ENCODE measurements around the gene SSBP2.
"Not testable (repeated sequence)": the region's sequence is repeated elsewhere in the genome, so short reads cannot be mapped to it uniquely, and the experiment has no call there.

The SSBP2 gene

DNA sequence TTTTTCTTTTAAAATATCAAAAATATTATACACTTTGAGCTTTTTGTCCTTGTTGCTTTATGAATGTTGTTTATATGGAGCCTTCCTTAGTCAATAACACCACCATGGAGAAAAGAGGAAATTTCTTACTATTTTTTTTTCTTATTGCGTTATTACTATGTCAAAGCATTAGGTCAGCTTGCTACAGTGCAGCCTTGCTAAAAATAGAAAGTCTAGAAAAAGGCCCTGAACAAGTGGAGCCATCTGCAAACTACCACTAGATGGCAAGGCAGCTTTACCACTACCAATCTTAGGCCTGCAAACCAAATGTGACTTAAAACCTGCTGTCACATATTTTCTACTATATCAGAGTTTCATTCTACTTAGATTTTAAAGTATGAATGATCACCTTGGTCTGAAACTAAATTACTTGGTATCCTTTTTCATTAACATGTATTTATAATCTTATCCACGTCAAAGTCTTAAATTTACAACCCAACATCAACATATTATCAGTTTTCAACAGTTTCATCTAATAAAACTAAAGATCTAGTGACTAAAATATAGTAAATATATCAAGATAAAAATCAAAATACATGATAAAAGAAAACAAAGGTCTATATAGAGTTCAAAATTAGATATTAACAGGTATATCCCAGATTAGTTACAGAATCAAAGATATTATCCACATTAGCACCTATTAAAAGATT lies 243.9 kb downstream of the SSBP2 start:
- peak; percentile 91 for DNase-seq (ENCODE audit: low read depth)

DNA sequence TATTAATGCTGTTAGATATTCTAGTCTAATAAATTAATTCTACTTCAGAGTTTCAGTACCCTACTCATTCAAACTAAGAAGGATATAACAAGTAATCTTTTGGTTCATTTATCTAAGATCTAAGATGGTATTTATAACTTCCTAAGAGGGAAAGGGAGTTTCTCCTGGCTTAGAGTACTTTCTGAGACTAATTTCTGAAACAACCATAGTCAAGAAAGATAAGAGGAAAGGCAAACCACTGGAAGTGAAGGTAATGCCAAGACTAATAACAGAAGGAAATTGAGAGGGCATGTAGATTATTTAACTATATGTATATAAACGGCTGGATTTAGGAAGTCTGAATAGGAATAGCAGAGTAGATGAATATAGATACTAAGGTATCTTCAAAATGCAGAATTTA lies 244.5 kb downstream of the SSBP2 start:
- DNase-seq (ENCODE audit: low read depth) = no peak
- H3K4me3 ChIP-seq (ENCODE audit: low read depth, low read length) = no peak overlapping the region
- TF ChIP-seq CTCF (IDR thresholded peaks at IDR 0.05; ENCODE audit: low read depth, low read length) (no peak), MAX (IDR thresholded peaks at IDR 0.05; ENCODE audit: low read depth, low read length) (no peak), POLR2A (IDR thresholded peaks at IDR 0.05; ENCODE audit: extremely low read depth, insufficient read length) (no peak), MYC (IDR thresholded peaks at IDR 0.05; ENCODE audit: low read depth, low read length) (no peak)

More for the DNA sequence above, 243.9 kb downstream of the SSBP2 start:
- H3K4me3 ChIP-seq (ENCODE audit: low read depth, low read length) = no peak overlapping the region
- TF ChIP-seq CTCF (IDR thresholded peaks at IDR 0.05; ENCODE audit: low read depth, low read length) = peak; percentile 79
- TF ChIP-seq MYC (IDR thresholded peaks at IDR 0.05; ENCODE audit: low read depth, low read length) = no peak

GRCh38 chr5:81505672-81506071 lies 245.2 kb downstream of the SSBP2 start:
- no peak for TF ChIP-seq MYC (IDR thresholded peaks at IDR 0.05; ENCODE audit: low read depth, low read length)
- no peak for DNase-seq (ENCODE audit: low read depth)
- no peak overlapping the region for H3K4me3 ChIP-seq (ENCODE audit: low read depth, low read length)

DNA sequence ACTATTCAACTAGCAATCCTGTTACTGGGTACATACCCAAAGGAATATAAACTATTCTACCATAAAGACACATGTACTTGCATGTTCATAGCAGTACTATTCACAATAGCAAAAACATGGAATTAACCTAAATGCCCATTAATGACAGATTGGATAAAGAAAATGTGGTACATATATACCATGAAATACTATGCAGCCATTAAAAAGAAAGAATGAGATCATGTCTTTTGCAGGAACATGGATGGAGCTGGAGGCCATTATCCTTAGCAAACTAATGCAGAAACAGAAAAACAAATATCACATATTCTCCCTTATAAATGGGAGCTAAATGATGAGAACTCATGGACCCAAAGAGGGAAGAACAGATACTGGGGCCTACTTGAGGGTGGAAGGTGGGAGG lies 247.3 kb downstream of the SSBP2 start:
- not testable (repeated sequence) for H3K4me3 ChIP-seq (ENCODE audit: low read depth, low read length); DNase-seq (ENCODE audit: low read depth)

DNA sequence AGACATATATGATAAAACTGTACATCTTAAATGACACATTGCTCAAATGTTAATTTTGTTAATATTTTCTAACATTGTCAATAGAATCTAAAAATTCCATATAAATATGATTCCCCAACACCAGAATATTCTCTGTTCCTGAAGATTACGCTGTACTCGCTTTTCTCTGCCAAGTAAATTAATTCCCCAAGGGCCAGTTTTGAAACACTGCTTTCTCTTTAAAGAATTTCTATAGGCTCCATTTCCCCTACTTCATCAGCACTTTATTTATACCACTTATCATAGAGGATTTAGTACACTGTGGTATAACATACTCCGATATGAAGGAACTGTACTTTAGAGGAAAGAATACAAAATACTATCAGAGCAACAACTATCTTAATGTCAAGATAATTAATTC lies 255.6 kb downstream of the SSBP2 start:
- TF ChIP-seq CTCF (IDR thresholded peaks at IDR 0.05; ENCODE audit: low read depth, low read length) (no peak), POLR2A (IDR thresholded peaks at IDR 0.05; ENCODE audit: extremely low read depth, insufficient read length) (no peak), MAX (IDR thresholded peaks at IDR 0.05; ENCODE audit: low read depth, low read length) (no peak), MYC (IDR thresholded peaks at IDR 0.05; ENCODE audit: low read depth, low read length) (no peak)
- H3K4me3 ChIP-seq (ENCODE audit: low read depth, low read length) = no peak overlapping the region
- DNase-seq (ENCODE audit: low read depth) = no peak

- no peak for TF ChIP-seq MYC (IDR thresholded peaks at IDR 0.05; ENCODE audit: low read depth, low read length)
- no peak overlapping the region for H3K4me3 ChIP-seq (ENCODE audit: low read depth, low read length)
- DNase-seq (ENCODE audit: low read depth) = no peak
These were observed 262.0 kb downstream of the SSBP2 start for GRCh38 chr5:81488862-81489261.

- peak; percentile 4 for DNase-seq (ENCODE audit: low read depth)
- H3K4me3 ChIP-seq (ENCODE audit: low read depth, low read length) = no peak overlapping the region
- no peak for TF ChIP-seq CTCF (IDR thresholded peaks at IDR 0.05; ENCODE audit: low read depth, low read length)
- no peak for TF ChIP-seq MAX (IDR thresholded peaks at IDR 0.05; ENCODE audit: low read depth, low read length)
- no peak for TF ChIP-seq POLR2A (IDR thresholded peaks at IDR 0.05; ENCODE audit: extremely low read depth, insufficient read length)
- TF ChIP-seq MYC (IDR thresholded peaks at IDR 0.05; ENCODE audit: low read depth, low read length) = no peak
These were observed 264.2 kb downstream of the SSBP2 start for GRCh38 chr5:81486711-81487110.

- no peak for DNase-seq (ENCODE audit: low read depth)
- TF ChIP-seq CTCF (IDR thresholded peaks at IDR 0.05; ENCODE audit: low read depth, low read length) (no peak), POLR2A (IDR thresholded peaks at IDR 0.05; ENCODE audit: extremely low read depth, insufficient read length) (no peak), MYC (IDR thresholded peaks at IDR 0.05; ENCODE audit: low read depth, low read length) (no peak), MAX (IDR thresholded peaks at IDR 0.05; ENCODE audit: low read depth, low read length) (no peak)
- no peak overlapping the region for H3K4me3 ChIP-seq (ENCODE audit: low read depth, low read length)
These were observed 268.3 kb downstream of the SSBP2 start for GRCh38 chr5:81482595-81482994.

DNA sequence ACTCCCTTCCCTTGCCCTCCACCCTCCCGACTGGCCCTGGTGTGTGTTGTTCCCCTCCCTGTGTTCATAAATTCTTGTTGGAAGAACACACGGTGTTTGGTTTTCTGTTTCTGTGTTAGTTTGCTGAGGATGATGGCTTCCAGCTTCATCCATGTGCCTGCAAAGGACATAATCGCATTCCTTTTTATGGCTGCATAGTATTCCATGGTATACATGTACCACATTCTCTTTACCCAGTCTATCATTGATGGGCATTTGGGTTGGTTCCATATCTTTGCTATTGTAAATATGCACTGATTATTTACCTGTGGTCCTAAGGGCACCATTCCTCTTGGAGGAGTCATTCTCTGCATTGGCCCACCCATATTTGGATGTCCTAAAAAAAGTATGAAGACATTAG lies 277.5 kb downstream of the SSBP2 start:
- DNase-seq (ENCODE audit: low read depth); H3K4me3 ChIP-seq (ENCODE audit: low read depth, low read length): not testable (repeated sequence)
